OCI-M2 (cell line): ENCODE results near the gene CENPX.

Source experiments
- DNase-seq: peaks from one replicate; lab custom pipeline; 2025; ENCODE audit not compliant: unreplicated experiment; lab: John Stamatoyannopoulos, UW

CENPX gene

DNA sequence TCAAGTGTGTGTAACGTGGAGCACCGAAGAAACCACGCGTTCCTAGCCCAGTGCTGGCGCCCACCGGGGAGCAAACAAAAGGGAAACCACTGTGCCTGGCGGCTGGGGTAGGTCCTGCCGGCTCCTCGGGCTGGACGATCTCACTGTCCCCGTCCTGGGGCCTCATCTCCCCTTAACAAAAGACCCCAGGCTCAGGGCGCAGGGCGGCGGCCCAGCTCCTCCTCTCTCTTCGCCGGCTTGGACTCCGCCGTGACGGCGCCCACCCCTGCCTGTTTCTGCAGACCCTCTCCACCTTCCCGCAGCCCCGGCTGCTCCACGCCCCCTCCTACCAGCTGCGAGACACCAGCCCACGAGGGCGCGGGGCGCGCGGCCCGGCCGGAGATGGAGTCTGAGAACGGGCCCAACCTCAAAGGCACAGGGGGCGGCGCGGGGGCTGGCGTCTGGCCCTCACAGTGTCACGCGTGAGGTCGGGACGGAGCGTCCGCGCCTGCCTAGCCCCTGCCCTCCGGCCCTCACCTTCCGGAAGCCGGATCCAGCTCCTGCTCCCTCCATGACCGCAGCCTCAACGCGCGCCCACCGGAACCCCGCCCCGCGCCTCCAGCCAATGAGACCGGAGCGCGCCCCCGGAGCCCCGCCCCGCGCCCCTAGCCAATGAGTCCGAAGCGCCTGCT is at the start of gene CENPX:
Gene CENPX (minus strand): TSS at position 569 of the 671 bp plus-strand sequence. CDS start 17 bp downstream, at position 552.
- DNase-seq, result no peak

GRCh38 chr17:82070611-82071010 is 47.9 kb upstream of the CENPX start:
- no peak for DNase-seq

- DNase-seq, result no peak
These were observed 43.1 kb upstream of the CENPX start, which contains the start of gene DUS1L for GRCh38 chr17:82065638-82066303. DUS1L (minus strand) TSS chr17:82065804; CDS start chr17:82065059, 745 bp downstream.

GRCh38 chr17:82065193-82065637 is 42.5 kb upstream of the CENPX start:
- no peak for DNase-seq

DNA sequence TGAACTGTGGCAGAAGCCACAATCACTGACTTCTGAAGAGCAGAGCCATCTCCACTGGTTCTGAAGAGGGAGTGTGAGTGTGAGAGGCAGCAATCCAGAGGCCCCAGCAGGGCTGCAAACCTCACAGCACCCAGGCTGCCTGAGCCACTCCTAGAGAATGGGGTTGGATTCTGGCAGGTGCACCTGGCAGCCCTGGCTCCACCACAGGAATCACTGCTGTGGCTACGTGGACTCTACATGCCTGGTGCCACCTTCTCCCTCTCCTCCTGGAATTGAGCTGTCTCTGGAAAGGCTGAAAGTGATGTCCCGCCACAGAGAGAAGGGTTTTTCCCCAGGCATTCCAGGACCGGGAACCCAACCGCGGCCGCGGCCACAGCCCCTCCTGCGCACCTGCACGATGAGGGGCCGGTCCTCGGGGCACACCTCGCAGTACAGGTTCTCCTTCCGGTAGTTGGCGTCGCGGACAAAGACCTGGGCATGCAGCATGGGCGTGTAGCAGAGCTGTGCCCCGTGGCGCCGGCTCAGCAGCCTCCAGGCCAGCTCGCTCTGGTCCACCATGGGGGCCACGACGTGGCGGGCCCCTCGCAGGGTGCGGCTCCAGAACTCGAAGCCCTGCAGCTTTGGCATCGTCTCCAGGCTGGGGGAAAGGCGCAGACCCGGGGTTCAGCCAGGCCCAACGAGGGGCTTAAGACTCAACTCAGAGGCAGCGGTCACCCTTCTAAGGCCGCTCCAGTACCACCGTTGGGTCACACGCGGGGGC is 41.9 kb upstream of the CENPX start:
- DNase-seq, result no peak

- DNase-seq, result no peak
These were observed 41.0 kb upstream of the CENPX start for GRCh38 chr17:82063424-82064415.

- no peak for DNase-seq
These were observed 40.3 kb upstream of the CENPX start for GRCh38 chr17:82062984-82063368.

DNA sequence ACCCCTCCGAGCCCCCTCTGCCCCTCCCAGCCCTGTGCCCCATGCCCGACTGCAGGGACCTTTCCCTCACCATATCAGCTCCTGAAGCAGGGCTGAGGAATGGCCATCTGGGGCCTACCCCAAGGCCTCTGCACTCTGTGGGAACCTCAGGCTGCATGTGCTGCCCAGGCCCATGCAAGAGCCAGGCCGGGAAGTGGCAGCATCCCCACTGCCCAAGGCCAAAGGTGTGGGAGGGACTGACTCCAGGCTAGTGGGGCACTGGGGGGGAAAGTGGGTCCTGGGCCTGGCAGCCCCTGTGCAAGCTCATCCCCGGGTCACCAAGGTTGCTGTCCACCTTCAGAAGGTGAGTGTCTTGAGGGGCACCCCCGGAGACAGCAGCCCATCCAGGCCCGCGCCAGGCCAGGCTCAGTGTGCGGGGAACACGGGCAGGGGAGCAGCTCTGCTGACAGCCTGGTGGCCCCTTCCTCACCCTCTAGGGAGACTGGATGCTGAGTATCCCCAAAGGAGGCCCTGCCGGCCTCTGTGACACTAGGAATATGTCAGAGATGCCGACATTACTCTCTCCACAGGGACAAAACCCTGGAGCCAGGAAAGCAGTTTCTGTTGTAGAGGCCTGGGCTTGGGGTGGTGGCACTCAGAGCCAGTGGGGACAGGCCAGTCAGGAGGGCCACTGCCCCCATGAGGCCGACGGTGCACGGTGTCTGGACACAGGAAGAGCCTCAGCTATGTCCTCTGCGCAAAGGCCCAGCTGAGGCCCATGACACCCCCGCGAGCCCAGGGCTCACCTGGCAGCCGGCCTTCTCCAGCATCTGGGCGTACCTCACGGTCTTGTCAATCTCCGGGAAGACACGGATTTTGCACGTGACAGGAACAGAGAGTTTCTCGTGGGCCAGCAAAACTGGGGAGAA is 39.7 kb upstream of the CENPX start:
- DNase-seq, result no peak

DNA sequence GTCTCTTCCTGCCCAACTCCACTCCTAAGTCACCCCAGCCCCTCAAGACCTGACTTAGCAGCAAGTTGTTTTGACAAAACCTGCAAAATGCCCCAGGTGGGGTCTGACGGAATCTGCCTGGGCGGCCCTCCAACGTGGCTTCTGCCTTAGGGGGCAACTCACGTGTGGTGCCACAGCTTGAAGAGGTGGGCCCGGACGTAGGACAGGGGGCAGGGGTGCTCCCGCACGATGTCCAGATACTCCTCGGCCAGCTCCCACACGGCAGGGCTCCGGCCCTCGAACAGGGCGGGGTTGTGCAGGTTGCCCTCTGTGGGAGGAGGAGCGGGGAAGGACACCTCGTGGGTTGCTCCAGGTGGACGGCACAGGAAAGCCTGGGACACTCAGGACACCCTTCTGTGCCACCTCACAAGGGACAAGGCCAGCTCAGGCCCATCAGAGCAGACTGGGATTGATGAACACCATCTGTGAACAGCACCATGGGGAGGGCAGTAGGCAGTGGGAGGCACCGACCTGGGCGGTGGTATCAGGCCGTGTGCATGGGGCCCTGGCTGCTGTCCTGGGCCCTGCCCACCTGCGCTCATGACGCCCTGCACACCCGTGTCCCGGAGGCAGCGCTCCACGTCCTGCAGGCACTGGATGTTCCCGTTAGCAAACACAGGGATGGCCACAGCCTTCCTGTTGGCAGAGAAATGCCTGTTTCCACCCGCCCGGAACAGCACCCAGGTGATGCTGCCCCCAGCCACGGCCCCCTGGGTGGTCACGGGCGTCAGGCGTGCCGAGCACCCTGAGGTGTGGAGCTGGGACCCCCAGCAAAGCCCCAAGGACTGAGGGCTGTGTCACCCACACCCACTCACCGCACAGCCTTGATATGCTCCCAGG is 38.6 kb upstream of the CENPX start:
- no peak for DNase-seq

DNA sequence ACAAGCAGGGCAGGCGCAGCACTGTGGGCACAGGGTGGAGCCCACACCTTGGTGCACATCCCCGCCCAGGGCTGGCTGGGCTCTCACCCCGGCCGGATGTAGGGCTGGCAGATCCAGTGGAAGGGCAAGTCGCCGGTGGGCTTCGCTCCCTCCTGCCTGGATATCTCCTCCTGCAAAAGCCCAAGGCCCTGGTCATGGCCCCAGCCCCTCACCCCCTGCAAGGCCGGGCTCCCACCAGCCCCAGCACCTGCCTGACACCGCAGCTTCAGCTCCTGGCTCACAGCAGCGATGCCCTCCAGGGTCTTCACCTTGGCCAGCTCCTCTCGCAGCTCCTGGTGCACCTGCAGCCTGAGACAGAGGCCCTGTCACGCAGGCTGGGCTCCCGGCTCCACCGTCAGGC is 37.9 kb upstream of the CENPX start:
- no peak for DNase-seq

DNA sequence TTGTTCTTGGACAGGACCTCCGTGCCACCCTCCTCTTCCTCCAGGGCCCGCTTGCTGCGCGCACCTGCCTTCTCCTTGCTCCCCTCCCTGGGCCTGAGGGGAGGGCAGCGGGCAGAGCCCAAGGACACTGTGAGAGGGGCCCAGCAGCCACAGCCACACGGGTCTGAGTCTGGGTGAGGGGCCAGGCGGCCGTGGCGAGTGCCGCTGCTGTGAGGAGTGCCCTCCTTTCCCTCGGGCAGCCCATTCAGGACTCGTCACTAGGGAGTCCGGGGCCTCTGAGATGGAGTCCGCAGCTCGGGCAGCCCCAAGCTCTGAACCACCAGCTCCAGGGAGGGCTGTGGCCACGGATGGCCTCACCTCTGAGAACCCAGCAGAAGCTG is 37.3 kb upstream of the CENPX start:
- DNase-seq, result no peak

DNA sequence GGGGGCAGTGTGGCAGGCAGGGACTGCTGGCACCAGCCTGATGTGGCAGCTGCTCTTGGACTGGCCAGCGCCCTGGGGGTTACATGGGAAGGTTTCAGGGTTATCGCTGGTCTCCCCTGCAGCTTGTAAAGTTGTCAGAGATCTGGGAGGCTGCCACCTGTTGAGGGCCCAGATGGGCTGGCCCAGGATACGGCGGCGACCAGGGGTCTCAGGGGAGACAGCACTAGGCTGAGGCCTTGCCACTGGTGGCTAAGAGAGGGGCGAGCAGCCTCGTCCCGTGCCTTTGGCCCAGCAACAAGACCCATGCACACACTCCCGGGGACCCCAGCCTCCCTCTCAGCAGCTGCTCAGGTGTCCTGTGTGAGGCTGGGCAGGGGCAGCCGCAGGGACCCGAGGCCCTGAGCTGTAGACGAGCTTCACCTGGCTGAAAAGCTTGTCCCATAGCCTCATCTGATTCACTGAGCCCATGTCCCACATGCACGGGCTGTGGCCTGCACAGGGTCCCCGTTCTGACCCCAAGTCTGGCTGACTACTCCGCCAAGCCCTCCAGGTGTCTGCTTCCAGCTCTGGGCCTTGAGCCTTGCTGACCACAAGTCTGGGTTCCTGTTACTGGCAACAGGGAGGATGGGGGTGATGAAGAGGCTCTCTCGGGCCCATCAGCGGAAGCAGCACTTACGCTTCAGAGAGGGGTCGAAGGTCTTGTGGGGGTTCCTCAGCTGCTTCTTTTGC is 36.8 kb upstream of the CENPX start:
- DNase-seq, result no peak

DNA sequence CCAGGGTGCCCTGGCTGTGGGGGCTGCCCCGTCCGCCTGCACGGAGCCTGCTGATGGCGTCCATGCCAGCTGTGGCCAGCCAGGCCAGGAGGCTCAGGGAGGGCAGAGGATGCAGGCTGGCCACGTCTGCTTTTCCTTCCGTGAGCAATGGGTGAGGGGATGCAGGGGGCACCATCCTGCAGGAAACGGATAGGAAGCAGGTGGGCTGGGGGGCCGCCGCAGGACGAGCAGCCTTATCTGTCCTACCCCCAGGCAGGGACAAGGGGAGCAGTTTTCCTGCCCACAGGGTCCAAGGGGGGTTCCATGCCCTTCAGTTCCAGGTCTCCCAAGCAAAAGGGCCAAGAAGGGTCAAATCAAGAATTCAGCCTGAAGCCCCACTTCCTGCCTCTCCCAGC is 36.2 kb upstream of the CENPX start:
- DNase-seq, result no peak

- no peak for DNase-seq
These were observed 35.7 kb upstream of the CENPX start for GRCh38 chr17:82058230-82058854.

DNA sequence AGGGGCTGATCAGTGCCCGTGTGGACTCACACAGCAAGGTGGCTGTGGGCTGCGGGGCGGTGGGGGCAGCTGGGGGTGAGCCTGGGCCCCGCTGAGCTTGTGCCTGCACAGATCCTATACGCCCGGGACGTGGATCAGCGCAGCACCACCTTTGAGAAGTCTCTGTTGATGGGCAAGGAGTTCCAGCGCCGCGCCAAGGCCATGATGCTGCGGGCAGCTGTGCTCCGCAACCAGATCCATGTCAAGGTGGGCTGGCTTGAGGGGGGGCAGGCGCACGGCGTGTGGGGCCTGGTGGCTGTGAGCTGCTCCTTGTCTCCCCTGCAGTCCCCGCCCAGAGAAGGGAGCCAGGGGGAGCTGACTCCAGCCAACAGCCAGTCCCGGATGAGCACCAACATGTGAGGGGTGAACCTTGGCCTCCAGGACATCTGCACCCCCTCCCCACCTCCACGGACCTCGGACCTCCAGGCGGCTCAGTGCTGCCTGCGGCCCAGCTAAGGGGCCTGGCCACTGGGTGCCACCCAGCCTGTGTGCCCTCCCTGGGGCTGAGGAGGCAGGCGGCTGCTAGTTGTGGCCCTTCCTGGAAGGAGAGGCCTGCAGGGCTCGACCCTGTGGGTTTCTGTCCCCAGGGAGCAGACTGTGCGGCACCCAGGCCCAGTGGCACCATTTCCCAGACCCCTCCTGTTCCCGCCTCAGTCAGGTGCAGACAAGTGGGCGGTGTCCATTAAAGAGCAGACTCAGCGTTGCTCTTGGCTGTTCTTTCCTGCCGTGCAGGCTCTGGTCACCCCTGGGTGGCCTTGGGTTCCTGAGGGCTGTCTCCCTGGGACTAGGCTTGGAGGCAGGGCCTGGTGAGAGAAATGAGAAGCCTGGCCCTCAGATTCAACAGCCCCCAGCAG is 34.3 kb upstream of the CENPX start:
- DNase-seq, result no peak

- DNase-seq, result no peak
These were observed 33.5 kb upstream of the CENPX start for GRCh38 chr17:82055965-82056728.
